PFSK-1 (cell line): Measurements from ENCODE around the gene PROB1.

Experiments
- FOXP2 ChIP-seq: optimal IDR thresholded peaks from 2 replicates; pipeline ENCODE3; 2011; ENCODE audit warnings: borderline replicate concordance, control low read depth, inconsistent platforms; ENCODE audit not compliant: insufficient read depth; ENCODE audit errors: extremely low read length, extremely low read depth
- POLR2AphosphoS5 ChIP-seq: IDR thresholded peaks from 2 replicates; pipeline ENCODE4 v1.6.1; 2012; ENCODE audit warnings: low read depth, mild to moderate bottlenecking, control low read depth, low read length, moderate library complexity
- REST ChIP-seq, 2 experiments: IDR thresholded peaks; 2 replicates each; pipeline versions ENCODE4 v1.6.1 to v1.8.0; 2011 to 2012; ENCODE audit warnings: low read depth in 2 of 2, low read length in 2 of 2, control low read depth in 1 of 2, inconsistent platforms in 1 of 2, mild to moderate bottlenecking in 1 of 2, moderate library complexity in 1 of 2; ENCODE audit not compliant: insufficient read depth in 1 of 2
- SIN3A ChIP-seq: IDR thresholded peaks from 2 replicates; pipeline ENCODE4 v1.6.1; 2012; ENCODE audit warnings: mild to moderate bottlenecking, low read length, moderate library complexity, borderline replicate concordance; ENCODE audit not compliant: insufficient read depth
- TAF1 ChIP-seq: IDR thresholded peaks from 2 replicates; pipeline ENCODE4 v1.6.1; 2012; ENCODE audit warnings: low read length, control low read depth, borderline replicate concordance; ENCODE audit not compliant: insufficient read depth

Gene PROB1

GRCh38 chr5:139413153-139413552 lies 18.2 kb upstream of the PROB1 start:
- no peak for TF ChIP-seq TAF1
- TF ChIP-seq POLR2AphosphoS5 = no peak
- TF ChIP-seq REST (IDR thresholded peaks at IDR 0.05; ENCODE audit: insufficient read depth in 1 of 2, low read depth in 2 of 2, low read length in 2 of 2) = no peak
- no peak for TF ChIP-seq FOXP2
- TF ChIP-seq SIN3A = no peak

GRCh38 chr5:139410993-139411828 lies 16.3 kb upstream of the PROB1 start:
- TF ChIP-seq REST (IDR thresholded peaks at IDR 0.05; ENCODE audit: insufficient read depth in 1 of 2, low read depth in 2 of 2, low read length in 2 of 2) = no peak
- TF ChIP-seq POLR2AphosphoS5 = no peak
- TF ChIP-seq SIN3A = no peak
- TF ChIP-seq TAF1 = no peak
- TF ChIP-seq FOXP2 = no peak

GRCh38 chr5:139410121-139410992 lies 15.5 kb upstream of the PROB1 start:
- no peak for TF ChIP-seq SIN3A
- TF ChIP-seq TAF1 = no peak
- TF ChIP-seq REST (IDR thresholded peaks at IDR 0.05; ENCODE audit: insufficient read depth in 1 of 2, low read depth in 2 of 2, low read length in 2 of 2) = no peak
- no peak for TF ChIP-seq POLR2AphosphoS5
- TF ChIP-seq FOXP2 = no peak

GRCh38 chr5:139408191-139408590 lies 13.3 kb upstream of the PROB1 start:
- no peak for TF ChIP-seq POLR2AphosphoS5
- no peak for TF ChIP-seq TAF1
- TF ChIP-seq SIN3A = no peak
- TF ChIP-seq REST (IDR thresholded peaks at IDR 0.05; ENCODE audit: insufficient read depth in 1 of 2, low read depth in 2 of 2, low read length in 2 of 2) = no peak
- TF ChIP-seq FOXP2 = no peak
